Esophagus muscularis mucosa (tissue), 4 donors: Measurements from ENCODE around the gene PAXX.

Experiments
- CTCF ChIP-seq, 3 experiments: fragments of 200-600 bp in 2 of 3; fragments of 450-650 bp in 1 of 3; sonication (generic) in 2 of 3; IDR thresholded peaks; one replicate each; pipeline ENCODE4 v1.5.1; 2017 to 2019; ENCODE audit warnings: antibody characterized with exemption in 3 of 3, mild to moderate bottlenecking in 2 of 3, moderate library complexity in 1 of 3
- EP300 ChIP-seq: sonication (generic); formaldehyde crosslinking; IDR thresholded peaks from one replicate; pipeline ENCODE4 v1.6.1; 2017; ENCODE audit warnings: antibody characterized with exemption
- POLR2A ChIP-seq: fragments of 450-650 bp; IDR thresholded peaks from one replicate; pipeline ENCODE4 v1.6.1; 2017; ENCODE audit warnings: antibody characterized with exemption, moderate library complexity, mild to moderate bottlenecking, low read depth
- POLR2AphosphoS5 ChIP-seq, 2 donors: sonication (generic); formaldehyde crosslinking; IDR thresholded peaks; one replicate each; pipeline ENCODE4 v1.6.1; 2017; ENCODE audit warnings: antibody characterized with exemption in 2 of 2

GRCh38 chr9:136968333-136969127, 23.7 kb upstream of the PAXX start:
- TF ChIP-seq CTCF (IDR thresholded peaks at IDR 0.05) (no peak), POLR2AphosphoS5 (IDR thresholded peaks at IDR 0.05) (no peak), POLR2A (no peak), EP300 (no peak)
